ENCODE results near the gene TAF12. TPM values are rescaled to one million over a fixed set of nuclear protein-coding genes. Genes with fewer than 3 reads are reported as not detected.
"Not testable (repeated sequence)": the region's sequence is repeated elsewhere in the genome, so short reads cannot be mapped to it uniquely, and the experiment has no call there.

The TAF12 gene
- total RNA-seq: 8.4 TPM

- ATAC-seq: peak; percentile 88
- DNase-seq (ENCODE audit: low spot score): peak; percentile 95
Observed at GRCh38 chr1:28642847-28643635, at the start of gene TAF12. TAF12 (minus strand) TSS chr1:28643067; CDS start chr1:28622081, 20,986 bp downstream.

DNA sequence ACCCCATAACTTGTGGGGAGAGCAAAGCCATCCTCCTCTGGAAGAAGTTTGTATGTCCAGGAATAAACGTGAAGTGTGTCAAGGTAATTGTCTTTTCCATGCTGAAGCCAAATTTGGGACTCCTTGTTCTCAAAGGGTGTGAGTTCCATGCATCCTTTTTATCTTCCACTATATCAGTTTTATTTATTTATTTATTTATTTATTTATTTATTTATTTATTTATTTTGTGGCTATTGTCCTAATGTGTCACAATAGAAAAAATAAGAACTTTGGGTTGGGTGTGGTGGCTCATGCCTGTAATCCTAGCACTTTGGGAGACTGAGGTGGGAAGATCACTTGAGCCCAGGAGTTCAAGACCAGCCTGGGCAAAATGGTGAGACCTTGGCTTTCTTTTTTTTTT is 48.8 kb upstream of the TAF12 start:
- not testable (repeated sequence) for ATAC-seq; DNase-seq (ENCODE audit: low spot score)

DNA sequence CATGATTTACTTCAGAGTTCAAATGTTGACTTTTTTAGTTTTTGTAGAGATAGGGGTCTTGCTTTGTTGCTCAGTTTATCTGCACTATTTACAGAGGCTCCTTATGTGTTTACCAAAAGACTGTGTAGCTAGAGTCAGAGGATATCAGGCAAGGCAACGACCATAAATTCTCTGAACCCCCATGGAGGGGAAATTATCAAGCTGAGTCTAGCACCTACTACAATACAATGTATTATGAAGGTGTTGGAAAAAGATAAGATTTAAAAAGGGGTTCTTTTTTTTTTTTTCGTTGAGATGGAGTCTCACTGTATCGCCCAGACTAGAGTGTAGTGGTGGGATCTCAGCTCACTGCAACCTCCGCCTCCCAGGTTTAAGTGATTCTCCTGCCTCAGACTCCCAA is 42.1 kb upstream of the TAF12 start:
- DNase-seq (ENCODE audit: low spot score) (no peak), ATAC-seq (no peak)

GRCh38 chr1:28682840-28683239 is 40.0 kb upstream of the TAF12 start:
- DNase-seq (ENCODE audit: low spot score) (no peak), ATAC-seq (no peak)

DNA sequence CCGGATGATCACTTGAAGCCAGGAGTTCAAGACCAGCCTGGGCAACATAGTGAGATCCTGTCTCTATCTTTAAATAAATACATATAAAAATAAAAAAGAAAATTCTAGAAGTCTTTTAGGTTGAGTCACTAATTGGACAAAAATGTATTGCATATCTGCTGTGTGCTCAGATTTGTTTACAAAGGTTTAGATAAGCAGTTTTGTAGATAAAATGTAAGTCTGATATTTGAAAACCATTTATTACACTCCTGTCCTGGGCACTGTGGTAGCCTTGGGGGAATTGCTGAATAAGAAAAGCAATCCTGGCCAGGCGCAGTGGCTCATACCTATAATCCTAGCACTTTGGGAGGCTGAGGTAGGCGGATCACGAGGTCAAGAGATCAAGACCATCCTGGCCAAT is 37.3 kb upstream of the TAF12 start:
- DNase-seq (ENCODE audit: low spot score) (no peak), ATAC-seq (no peak)

DNA sequence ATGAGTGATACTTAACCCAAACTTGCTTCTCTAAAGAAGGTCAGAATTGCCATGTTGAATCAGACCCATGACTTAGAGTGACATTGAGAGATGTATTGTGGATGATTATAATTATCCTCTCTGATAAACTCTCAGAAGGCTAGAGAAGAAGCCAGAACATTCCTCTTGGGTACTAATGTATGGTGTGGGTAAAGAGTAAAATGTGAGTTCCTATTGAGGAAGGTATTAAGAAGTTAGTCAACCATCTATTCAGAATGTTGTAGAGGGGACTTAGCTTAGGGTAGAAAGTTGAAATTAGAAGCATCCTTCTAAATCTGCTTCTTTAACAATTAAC is 33.0 kb upstream of the TAF12 start:
- no peak for DNase-seq (ENCODE audit: low spot score)

GRCh38 chr1:28672971-28673370 is 30.1 kb upstream of the TAF12 start:
- not testable (repeated sequence) for ATAC-seq; DNase-seq (ENCODE audit: low spot score)

More for the DNA sequence above, 33.0 kb upstream of the TAF12 start:
- ATAC-seq: no peak

DNA sequence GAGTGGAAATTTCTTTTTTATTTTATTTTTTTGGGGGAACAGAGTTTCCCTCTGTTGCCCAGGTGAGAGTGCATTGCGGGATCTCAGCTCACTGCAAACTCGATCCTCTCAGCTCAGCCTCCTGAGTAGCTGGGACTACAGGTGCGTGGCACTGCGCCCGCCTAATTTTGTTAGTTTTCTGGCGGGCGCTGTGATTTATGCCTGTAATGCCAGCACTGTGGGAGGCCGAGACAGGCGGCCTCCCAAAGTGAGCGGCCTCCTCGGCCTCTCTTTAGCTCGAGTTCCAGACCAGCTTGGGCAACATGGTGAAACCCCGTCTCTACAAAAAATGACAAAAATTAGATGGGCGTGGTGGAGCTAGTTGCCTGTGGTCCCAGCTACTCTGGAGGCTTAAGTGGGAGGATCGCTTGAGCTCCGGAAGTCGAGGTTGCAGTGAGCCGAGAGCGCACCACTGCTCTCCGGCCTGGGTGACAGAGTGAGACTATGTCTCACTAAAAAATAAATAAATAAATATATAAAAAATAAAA is 28.4 kb upstream of the TAF12 start:
- DNase-seq (ENCODE audit: low spot score) (no peak), ATAC-seq (no peak)

GRCh38 chr1:28668956-28669723 is 26.3 kb upstream of the TAF12 start:
- peak; percentile 65 for DNase-seq (ENCODE audit: low spot score)
- peak; percentile 81 for ATAC-seq

DNA sequence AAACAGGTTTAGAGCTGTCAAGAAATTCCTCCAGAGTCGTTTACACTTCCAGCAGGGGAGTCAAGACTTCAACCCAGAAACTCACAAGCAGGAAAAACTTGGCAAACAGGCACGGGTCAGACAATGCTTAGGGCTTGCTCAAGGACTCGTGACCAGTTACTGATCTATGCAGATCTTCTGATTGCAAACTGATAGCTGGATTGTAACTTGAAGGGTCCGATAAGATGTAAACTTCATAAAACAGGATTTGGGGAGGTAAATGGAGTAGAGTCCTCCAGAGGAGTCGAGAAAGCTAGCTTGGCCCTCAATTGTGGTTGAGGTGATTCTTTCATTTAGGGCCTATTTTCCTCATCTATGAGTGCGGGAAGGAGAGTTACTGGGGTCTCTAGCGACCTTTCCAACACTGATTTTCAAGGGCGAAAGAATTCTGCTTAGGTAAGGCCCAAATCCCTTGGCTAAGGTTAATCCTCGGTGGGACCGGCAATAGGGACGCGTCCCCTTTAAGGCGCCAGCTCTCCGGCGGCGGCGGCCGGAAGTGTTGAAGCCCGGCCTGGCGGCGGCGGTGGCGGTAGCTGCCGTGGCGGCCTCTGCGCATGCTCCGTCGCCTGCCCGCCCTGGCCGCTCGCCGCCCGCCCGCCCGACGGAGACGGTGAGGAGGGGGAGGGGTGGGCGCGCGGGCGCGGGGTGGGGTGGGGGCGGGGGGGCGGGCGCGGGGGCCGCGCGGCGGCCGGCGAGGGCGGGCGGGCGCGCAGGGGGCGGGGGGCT is 25.5 kb upstream of the TAF12 start, which contains the start of gene GMEB1:
GMEB1 (plus strand) TSS at position 594 of the 765 bp plus-strand sequence. CDS start 14,829 bp downstream, outside the sequence.
- ATAC-seq: peak; percentile 91
- DNase-seq (ENCODE audit: low spot score): peak; percentile 88

DNA sequence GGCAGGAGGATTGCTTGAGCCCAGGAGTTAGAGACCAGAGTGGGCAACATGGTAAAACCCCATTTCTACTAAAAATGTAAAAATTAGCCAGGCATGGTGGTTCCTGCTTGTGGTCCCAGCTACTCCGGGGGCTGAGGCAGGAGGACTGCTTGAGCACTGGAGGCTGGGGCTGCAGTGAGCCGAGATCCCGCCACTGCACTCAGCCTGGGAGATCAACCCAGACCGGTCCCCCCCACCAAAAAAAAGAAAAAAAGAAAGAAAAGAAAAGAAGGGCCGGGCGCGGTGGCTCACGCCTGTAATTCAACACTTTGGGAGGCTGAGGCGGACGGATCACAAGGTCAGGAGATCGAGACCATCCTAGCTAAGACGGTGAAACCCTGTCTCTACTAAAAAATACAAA is 23.9 kb upstream of the TAF12 start:
- DNase-seq (ENCODE audit: low spot score): no peak
- ATAC-seq: no peak

GRCh38 chr1:28663871-28664470 is 21.1 kb upstream of the TAF12 start:
- ATAC-seq (no peak), DNase-seq (ENCODE audit: low spot score) (no peak)

DNA sequence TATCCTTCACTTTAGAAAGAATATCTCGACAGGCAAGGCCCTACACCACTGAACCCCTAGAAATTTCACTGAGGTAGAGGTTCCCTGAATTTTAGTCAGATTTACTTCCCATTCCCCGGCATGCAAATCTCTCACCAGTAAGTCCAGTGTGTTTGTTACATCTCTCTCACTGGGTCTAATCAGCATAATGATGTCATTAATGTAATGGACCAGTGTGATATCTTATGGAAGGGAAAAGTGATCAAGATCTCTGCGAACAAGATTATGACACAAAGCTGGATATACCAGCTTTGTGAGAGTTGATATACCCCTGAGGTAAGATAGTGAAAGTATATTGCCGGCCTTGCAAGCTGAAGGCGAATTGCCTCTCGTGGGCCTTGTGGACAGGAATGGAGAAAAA is 13.5 kb upstream of the TAF12 start:
- no peak for ATAC-seq
- no peak for DNase-seq (ENCODE audit: low spot score)

GRCh38 chr1:28655448-28656311 is 12.8 kb upstream of the TAF12 start:
- ATAC-seq: not testable (repeated sequence)
- DNase-seq (ENCODE audit: low spot score): peak; percentile 59

GRCh38 chr1:28653870-28654269 is 11.0 kb upstream of the TAF12 start:
- not testable (repeated sequence) for DNase-seq (ENCODE audit: low spot score)
- peak; percentile 41 for ATAC-seq

DNA sequence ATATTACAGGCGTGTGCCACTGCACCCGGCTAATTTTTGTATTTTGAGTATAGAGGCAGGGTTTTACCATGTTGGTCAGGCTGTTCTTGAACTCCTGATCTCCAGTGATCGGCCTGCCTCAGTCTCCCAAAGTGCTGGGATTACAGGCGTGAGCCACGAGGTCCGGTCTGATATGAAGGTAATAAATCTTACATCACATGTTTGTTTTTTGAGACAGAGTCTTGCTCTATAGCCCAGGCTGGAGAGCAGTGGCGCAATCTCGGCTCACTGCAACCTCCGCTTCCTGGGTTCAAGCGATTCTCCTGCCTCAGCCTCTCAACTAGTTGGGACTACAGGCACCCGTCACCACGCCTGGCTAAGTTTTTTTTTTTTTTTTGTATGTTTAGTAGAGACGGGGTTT is 10.2 kb upstream of the TAF12 start:
- DNase-seq (ENCODE audit: low spot score); ATAC-seq: not testable (repeated sequence)

GRCh38 chr1:28648474-28649198 is 5.8 kb upstream of the TAF12 start, which contains the start of gene RNU11:
RNU11 (plus strand) TSS chr1:28648600.
- ATAC-seq (peak; percentile 81), DNase-seq (ENCODE audit: low spot score) (peak; percentile 89)

DNA sequence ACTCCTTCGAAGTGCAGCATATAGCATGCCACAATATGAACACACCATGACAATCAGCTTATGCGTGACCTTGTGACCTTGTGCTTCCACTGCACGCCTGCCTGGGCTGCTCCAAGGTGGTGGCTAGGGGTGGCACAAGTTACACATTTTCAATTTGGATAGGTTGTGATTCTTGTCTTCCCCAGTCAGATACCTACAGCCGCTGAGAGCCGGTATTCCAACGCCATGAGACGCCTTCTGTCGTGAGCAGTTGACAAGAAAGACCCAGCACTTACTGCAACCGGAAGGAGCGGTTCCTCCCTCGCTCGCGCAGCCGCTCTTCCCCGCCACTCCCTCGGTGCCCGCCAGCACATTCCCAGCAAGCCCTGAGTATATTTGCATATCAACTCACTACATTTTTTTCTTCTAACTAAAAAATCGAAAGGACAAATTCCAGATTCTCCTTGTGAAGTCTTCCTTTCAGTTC is 5.2 kb upstream of the TAF12 start:
- ATAC-seq: peak; percentile 85
- peak; percentile 93 for DNase-seq (ENCODE audit: low spot score)

- ATAC-seq: no peak
- no peak for DNase-seq (ENCODE audit: low spot score)
Observed at GRCh38 chr1:28646040-28646439, 3.2 kb upstream of the TAF12 start.

Data from left lobe of liver (tissue), 2 donors.